ENCODE results near the gene CALM3. TPM values are rescaled to one million over a fixed set of nuclear protein-coding genes. Genes with fewer than 3 reads are reported as not detected.

CALM3 gene
- total RNA-seq, 4 donors from 2014 or later = 108 to 190 (median 155) TPM

DNA sequence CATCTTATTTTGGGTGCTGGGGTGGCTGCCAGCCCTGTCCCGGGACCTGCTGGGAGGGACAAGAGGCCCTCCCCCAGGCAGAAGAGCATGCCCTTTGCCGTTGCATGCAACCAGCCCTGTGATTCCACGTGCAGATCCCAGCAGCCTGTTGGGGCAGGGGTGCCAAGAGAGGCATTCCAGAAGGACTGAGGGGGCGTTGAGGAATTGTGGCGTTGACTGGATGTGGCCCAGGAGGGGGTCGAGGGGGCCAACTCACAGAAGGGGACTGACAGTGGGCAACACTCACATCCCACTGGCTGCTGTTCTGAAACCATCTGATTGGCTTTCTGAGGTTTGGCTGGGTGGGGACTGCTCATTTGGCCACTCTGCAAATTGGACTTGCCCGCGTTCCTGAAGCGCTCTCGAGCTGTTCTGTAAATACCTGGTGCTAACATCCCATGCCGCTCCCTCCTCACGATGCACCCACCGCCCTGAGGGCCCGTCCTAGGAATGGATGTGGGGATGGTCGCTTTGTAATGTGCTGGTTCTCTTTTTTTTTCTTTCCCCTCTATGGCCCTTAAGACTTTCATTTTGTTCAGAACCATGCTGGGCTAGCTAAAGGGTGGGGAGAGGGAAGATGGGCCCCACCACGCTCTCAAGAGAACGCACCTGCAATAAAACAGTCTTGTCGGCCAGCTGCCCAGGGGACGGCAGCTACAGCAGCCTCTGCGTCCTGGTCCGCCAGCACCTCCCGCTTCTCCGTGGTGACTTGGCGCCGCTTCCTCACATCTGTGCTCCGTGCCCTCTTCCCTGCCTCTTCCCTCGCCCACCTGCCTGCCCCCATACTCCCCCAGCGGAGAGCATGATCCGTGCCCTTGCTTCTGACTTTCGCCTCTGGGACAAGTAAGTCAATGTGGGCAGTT is 8.6 kb downstream of the CALM3 start:
- peaks cover 20 to 39% of the 10 kb centered on the region in 2 donors for H3K4me1 ChIP-seq
- H3K4me3 ChIP-seq (replicated peaks in 1 of 3) = no peak overlapping the region
- intact Hi-C loops (cut with DNase I) = loop anchor here (10.0 kb wide), 1 partner anchor 125 kb away; no protein-coding TSS in a partner anchor
- peaks cover 25 to 32% of the 10 kb centered on the region in 2 donors for H3K36me3 ChIP-seq
- no peaks in the 10 kb centered on the region for H3K27me3 ChIP-seq
- H3K27ac ChIP-seq = no peak overlapping the region
- TF ChIP-seq POLR2A (IDR thresholded peaks at IDR 0.05) (no peak), CTCF (IDR thresholded peaks at IDR 0.05) (no peak)
- 60 to 72% methylated on average over 30 of the region's 30 CpGs for WGBS, 2 donors
- DNase-seq = peak; percentile 60 to 72
- H3K9me3 ChIP-seq = no peaks in the 10 kb centered on the region

GRCh38 chr19:46610413-46610775 is 9.3 kb downstream of the CALM3 start:
- TF ChIP-seq CTCF (IDR thresholded peaks at IDR 0.05) = no peak
- no peak for TF ChIP-seq POLR2A (IDR thresholded peaks at IDR 0.05)
- Histone ChIP-seq H3K4me3 (replicated peaks in 1 of 3) (no peak overlapping the region), H3K9me3 (no peaks in the 10 kb centered on the region), H3K36me3 (peaks cover 25 to 32% of the 10 kb centered on the region in 2 donors), H3K27me3 (no peaks in the 10 kb centered on the region), H3K4me1 (peaks cover 14 to 33% of the 10 kb centered on the region in 2 donors), H3K27ac (peak overlapping the region; percentile 28 to 61 (median 32))
- DNase-seq = peak; percentile 83 to 88
- intact Hi-C loops (cut with DNase I) = loop anchor here (10.0 kb wide), 1 partner anchor 124 kb away; no protein-coding TSS in a partner anchor
- 25 to 36% methylated on average over 5 of the region's 5 CpGs for WGBS, 2 donors

DNA sequence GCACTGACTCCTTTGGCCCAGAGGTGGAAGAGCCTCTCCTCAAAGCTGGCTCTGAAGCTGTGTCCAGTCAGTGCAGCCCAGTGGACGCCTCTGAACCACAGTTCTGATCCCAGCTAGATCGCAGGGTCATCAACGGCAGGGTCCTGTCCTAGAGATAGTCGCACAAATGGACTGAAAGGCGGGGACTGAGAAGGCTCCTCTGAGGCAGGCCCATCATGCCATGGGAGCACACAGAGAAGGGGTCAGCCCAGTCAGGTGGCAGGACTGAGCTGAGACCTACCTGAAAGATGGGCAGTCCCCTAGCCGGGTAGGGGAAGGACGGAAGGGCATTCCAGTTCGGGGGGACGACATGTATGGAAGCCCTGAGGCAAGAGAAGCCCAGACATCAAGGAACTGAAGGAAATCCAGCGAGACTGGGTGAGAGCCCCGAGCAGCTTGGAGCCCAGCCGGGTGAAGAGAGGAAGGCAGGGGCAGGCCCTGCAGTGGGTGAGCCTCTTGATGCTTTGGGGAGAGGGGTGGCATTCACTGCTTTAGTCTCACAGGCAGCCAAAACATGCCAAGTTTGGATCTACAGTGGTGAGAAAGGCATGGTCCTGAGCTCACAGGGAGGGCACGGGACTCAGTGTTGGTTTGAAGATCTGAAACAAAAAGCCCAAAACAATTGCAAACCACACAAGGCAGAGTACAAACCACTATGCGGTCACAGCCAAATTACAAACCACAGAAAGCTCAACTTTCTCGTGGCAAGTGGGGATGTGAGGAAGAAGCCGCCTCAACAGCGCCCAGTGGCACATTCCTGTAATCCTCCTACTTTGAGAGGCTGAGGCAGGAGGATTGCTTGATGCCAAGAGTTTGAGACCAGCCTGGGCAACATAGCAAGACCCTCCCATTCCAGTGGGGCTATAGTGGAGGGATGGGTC is 10.0 kb downstream of the CALM3 start:
- Histone ChIP-seq H3K4me1 (peaks cover 11 to 25% of the 10 kb centered on the region in 2 donors), H3K4me3 (replicated peaks in 1 of 3) (no peak overlapping the region), H3K36me3 (peaks cover 23 to 32% of the 10 kb centered on the region in 2 donors), H3K9me3 (no peaks in the 10 kb centered on the region), H3K27me3 (no peaks in the 10 kb centered on the region), H3K27ac (peak overlapping the region; percentile 28 to 61 (median 32))
- WGBS, 2 donors = 75 to 77% methylated on average over 17 of the region's 17 CpGs
- TF ChIP-seq POLR2A (IDR thresholded peaks at IDR 0.05) = no peak
- intact Hi-C loops (cut with DNase I) = loop anchor here (10.0 kb wide), 1 partner anchor 124 kb away; no protein-coding TSS in a partner anchor
- DNase-seq = peak in 1 of 2 donors; percentile 23

DNA sequence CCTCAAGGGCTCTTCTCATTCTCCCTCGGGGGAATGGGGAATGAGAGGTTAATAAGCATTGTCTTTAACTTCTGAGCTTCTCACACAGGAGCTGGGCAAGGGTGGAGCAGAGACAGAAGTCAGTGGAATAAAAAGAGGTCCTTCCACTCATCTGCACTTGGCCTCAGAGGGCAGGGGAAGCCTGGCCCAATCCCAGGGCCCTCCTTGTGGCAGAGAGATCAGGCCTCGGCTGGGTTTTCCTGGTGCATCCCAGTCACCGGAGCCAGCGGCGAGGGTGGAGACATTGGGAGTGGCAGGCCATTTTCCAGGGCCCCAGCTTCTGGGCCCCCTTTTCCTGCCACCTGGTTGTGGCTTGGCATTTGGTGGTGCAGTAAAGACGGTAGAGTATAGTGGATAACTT is 10.6 kb downstream of the CALM3 start:
- Histone ChIP-seq H3K27ac (peak overlapping the region in 1 of 3 donors; percentile 28), H3K4me1 (peaks cover 11 to 28% of the 10 kb centered on the region in 2 donors), H3K36me3 (peaks cover 23 to 30% of the 10 kb centered on the region in 2 donors), H3K27me3 (no peaks in the 10 kb centered on the region), H3K4me3 (replicated peaks in 1 of 3) (no peak overlapping the region), H3K9me3 (no peaks in the 10 kb centered on the region)
- DNase-seq = no peak
- 67 to 78% methylated on average over 6 of the region's 6 CpGs for WGBS, 2 donors
- intact Hi-C loops (cut with DNase I) = loop anchor here (10.0 kb wide), 1 partner anchor 123 kb away; no protein-coding TSS in a partner anchor
- TF ChIP-seq CTCF (IDR thresholded peaks at IDR 0.05) = no peak

GRCh38 chr19:46613525-46613924 is 12.4 kb downstream of the CALM3 start:
- H3K4me1 ChIP-seq = peaks cover 11 to 35% of the 10 kb centered on the region in 2 donors
- no peaks in the 10 kb centered on the region for H3K27me3 ChIP-seq
- H3K4me3 ChIP-seq (replicated peaks in 1 of 3) = no peak overlapping the region
- 83 to 90% methylated on average over 17 to 22 of the region's 22 CpGs for WGBS, 2 donors
- peaks cover 10 to 15% of the 10 kb centered on the region in 2 donors for H3K36me3 ChIP-seq
- intact Hi-C loops (cut with DNase I) = loop anchor here (10.0 kb wide), 1 partner anchor 121 kb away; no protein-coding TSS in a partner anchor
- H3K9me3 ChIP-seq = no peaks in the 10 kb centered on the region
- no peak for DNase-seq
- TF ChIP-seq CTCF (IDR thresholded peaks at IDR 0.05) = no peak
- TF ChIP-seq POLR2A (IDR thresholded peaks at IDR 0.05) = no peak
- H3K27ac ChIP-seq = no peak overlapping the region

All from thyroid gland (tissue), 4 donors.